ENCODE data around the gene TTC34. TPM values are rescaled to one million over a fixed set of nuclear protein-coding genes. Genes with fewer than 3 reads are reported as not detected.

Gene TTC34
- total RNA-seq, 4 donors from 2014 or later: 0.27 to 0.62 (median 0.58) TPM; not detected in 1

DNA sequence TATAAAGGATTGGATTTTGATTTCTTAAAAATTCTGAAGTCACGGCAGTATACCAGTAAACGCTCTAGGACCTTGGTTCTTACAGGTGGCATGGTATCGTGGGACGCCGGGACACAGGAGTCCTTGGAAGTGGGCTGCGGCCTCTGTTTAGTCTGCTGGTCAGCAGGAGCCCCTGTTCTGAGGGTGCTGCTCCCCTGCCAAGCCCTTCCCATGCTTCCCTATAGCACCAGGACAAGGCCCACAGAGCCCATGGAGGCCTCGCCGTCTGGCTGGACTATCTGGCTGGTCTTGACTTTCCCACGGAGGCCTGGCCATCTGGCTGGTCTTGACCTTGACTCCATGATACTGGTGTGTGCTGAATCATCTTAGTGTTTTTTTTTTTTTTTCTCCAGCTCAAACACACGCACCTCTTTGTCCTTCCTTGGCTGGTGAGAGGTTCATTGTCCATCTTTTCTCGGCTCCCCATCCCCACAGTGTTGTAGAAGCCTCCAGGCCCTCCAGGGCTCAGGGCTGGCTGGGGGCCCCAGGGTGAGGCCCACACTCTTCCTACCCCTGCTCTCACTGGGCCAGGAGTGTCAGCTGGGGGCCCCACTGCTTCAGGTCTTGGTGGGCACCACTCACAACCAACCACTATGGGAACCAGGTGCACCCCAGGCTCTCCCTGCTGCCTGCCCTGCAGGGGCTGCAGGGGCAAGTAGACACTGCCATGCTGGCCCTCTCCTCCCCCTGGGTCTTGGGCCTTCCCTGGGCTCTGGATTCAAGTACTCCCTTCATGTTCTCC is 16.5 kb upstream of the TTC34 start:
- Histone ChIP-seq H3K4me3 (no peak overlapping the region), H3K4me1 (peaks cover 0 to 6% (median 0%) of the 10 kb centered on the region in 3 donors), H3K36me3 (no peaks in the 10 kb centered on the region), H3K9me3 (peaks cover 0 to 7% (median 0%) of the 10 kb centered on the region in 3 donors), H3K27ac (no peak overlapping the region), H3K27me3 (peaks cover 80% of the 10 kb centered on the region)
- no peak for TF ChIP-seq POLR2AphosphoS5 (IDR thresholded peaks at IDR 0.05)
- WGBS, 2 donors (ENCODE audit: low coverage in 1 of 2): 62 to 93% methylated on average over 3 to 7 of the region's 11 CpGs
- ATAC-seq: no peak

DNA sequence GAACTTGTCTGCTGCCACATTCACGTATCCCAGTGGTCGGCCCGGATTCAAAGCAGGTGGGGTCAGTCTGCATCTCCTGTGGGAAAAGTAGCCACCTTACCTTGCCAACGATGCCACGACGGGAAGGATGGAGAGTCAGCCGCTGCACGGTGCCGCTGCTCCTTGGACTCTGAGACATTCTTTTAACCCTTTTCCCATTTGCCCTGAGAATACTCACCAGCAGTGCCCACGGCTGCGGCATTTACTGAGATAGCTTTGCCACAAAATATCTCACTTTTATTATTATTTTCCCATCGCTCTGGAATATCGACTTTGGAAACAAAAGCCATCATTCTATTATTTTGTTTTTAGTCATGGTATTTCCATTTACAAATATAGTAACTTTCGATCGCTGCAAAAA is 15.3 kb upstream of the TTC34 start:
- ATAC-seq: no peak
- TF ChIP-seq, protein P1, sequence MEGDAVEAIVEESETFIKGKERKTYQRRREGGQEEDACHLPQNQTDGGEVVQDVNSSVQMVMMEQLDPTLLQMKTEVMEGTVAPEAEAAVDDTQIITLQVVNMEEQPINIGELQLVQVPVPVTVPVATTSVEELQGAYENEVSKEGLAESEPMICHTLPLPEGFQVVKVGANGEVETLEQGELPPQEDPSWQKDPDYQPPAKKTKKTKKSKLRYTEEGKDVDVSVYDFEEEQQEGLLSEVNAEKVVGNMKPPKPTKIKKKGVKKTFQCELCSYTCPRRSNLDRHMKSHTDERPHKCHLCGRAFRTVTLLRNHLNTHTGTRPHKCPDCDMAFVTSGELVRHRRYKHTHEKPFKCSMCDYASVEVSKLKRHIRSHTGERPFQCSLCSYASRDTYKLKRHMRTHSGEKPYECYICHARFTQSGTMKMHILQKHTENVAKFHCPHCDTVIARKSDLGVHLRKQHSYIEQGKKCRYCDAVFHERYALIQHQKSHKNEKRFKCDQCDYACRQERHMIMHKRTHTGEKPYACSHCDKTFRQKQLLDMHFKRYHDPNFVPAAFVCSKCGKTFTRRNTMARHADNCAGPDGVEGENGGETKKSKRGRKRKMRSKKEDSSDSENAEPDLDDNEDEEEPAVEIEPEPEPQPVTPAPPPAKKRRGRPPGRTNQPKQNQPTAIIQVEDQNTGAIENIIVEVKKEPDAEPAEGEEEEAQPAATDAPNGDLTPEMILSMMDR (IDR thresholded peaks at IDR 0.05): no peak
- TF ChIP-seq EP300 (IDR thresholded peaks at IDR 0.05) (no peak), POLR2AphosphoS5 (IDR thresholded peaks at IDR 0.05) (no peak), POLR2A (IDR thresholded peaks at IDR 0.05) (no peak)
- no peak overlapping the region for H3K27ac ChIP-seq
- H3K27me3 ChIP-seq: peaks cover 80% of the 10 kb centered on the region
- H3K9me3 ChIP-seq: peaks cover 0 to 19% (median 0%) of the 10 kb centered on the region in 3 donors
- WGBS, 2 donors (ENCODE audit: low coverage in 1 of 2): 82 to 88% methylated on average over 4 to 12 of the region's 15 CpGs
- H3K4me1 ChIP-seq: peaks cover 0 to 2% (median 0%) of the 10 kb centered on the region in 3 donors
- no peaks in the 10 kb centered on the region for H3K36me3 ChIP-seq
- H3K4me3 ChIP-seq: no peak overlapping the region

DNA sequence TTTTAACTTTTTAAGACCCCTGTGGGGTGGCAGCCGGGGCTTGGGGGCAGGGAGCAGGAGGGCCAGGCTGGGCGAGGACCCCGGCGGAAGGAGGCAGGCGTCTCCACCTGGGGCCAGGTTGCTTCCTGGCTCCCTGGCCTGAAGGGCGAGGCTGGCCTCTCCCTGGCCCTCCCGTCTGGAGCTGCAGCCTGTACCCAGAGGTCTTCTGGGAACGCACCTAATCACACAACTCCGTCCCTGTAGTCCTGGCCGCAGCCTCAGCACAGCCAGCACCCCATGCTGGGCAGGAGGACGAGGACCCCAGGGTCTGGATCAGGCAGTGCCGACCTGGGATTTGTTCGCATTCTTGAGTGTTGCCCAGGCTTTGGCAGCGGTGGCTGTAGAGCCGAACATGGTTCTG is 14.1 kb upstream of the TTC34 start:
- Histone ChIP-seq H3K36me3 (no peaks in the 10 kb centered on the region), H3K9me3 (peaks cover 0 to 26% (median 0%) of the 10 kb centered on the region in 3 donors), H3K27ac (no peak overlapping the region), H3K4me1 (no peaks in the 10 kb centered on the region), H3K27me3 (peaks cover 80% of the 10 kb centered on the region), H3K4me3 (no peak overlapping the region)
- no peak for ATAC-seq
- WGBS, 2 donors (ENCODE audit: low coverage in 1 of 2): 67 to 80% methylated on average over 5 to 11 of the region's 15 CpGs
- no peak for TF ChIP-seq POLR2AphosphoS5 (IDR thresholded peaks at IDR 0.05)
- no peak for TF ChIP-seq POLR2A (IDR thresholded peaks at IDR 0.05)
- TF ChIP-seq, protein P1 (IDR thresholded peaks at IDR 0.05): no peak
- TF ChIP-seq EP300 (IDR thresholded peaks at IDR 0.05): no peak

DNA sequence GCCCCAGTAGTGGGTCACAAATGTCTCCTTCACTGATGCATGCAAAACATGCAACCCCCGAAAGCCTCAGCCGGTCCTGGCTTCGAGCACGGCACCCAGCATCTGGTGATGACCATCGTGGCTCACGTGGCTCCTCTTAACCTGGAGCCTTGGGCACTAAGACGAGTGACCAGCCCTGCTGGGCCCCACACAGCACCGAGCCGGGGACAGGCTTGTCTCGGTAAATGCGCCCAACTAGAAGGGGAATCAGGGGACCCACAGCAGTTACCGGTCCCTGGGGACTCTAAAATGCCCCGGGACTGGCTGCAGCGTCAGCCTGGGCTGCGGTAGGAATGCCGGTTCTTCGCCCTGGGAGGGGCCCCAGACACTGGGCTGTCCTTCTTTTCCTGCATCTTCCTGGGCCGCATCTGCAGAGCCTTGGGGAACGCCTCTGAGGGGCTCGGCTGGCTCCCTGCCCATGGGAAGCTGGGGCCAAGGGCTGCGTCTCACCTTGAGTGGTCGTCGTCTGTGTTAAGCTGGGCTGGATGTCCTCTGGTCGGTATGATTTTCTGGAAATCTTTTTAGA is 13.1 kb upstream of the TTC34 start:
- no peak for ATAC-seq
- no peak for TF ChIP-seq POLR2AphosphoS5 (IDR thresholded peaks at IDR 0.05)
- no peak for TF ChIP-seq POLR2A (IDR thresholded peaks at IDR 0.05)
- TF ChIP-seq, protein P1 (IDR thresholded peaks at IDR 0.05): no peak
- TF ChIP-seq EP300 (IDR thresholded peaks at IDR 0.05): no peak

DNA sequence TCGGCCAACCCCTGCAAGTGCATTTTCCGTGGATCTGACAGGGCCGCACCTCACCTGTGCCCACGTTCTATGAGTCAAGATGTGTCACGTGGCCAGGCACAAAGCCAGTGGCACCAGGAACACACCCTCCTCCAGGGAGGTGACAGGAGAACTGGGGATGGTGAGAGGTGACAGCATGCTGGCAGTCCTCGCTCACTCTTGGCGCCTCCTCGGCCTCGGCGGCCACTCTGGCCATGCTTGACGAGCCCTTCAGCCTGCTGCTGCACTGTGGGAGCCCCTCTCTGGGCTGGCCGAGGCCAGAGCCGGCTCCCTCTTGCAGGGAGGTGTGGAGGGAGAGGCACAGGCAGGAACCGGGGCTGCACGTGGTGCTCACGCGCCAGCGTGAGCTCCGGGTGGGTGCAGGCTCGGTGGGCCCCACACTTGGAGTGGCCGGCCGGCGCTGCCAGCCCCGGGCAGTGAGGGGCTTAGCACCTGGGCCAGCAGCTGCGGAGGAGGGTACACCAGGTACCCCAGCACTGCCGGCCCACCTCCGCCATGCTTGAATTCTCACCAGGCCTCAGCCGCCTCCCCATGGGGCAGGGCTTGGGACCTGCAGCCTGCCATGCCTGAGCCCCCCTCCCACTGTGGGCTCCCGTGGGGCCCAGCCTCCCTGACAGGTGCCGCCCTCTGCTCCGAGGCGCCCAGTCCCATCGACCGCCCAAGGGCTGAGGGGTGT is 11.6 kb upstream of the TTC34 start:
- 89% methylated on average over 5 of the region's 34 CpGs; no CpG with 5 or more reads in 1 of the 2 donors for WGBS, 2 donors (ENCODE audit: low coverage in 1 of 2)
- TF ChIP-seq, protein P1 (IDR thresholded peaks at IDR 0.05): no peak
- TF ChIP-seq POLR2A (IDR thresholded peaks at IDR 0.05) (no peak), EP300 (IDR thresholded peaks at IDR 0.05) (no peak), POLR2AphosphoS5 (IDR thresholded peaks at IDR 0.05) (no peak)
- Histone ChIP-seq H3K36me3 (no peaks in the 10 kb centered on the region), H3K27me3 (peaks cover 79% of the 10 kb centered on the region), H3K4me1 (no peaks in the 10 kb centered on the region), H3K27ac (no peak overlapping the region), H3K4me3 (no peak overlapping the region), H3K9me3 (peaks cover 0 to 26% (median 0%) of the 10 kb centered on the region in 3 donors)
- ATAC-seq: no peak

More for the DNA sequence above, 13.1 kb upstream of the TTC34 start:
- peaks cover 0 to 26% (median 0%) of the 10 kb centered on the region in 3 donors for H3K9me3 ChIP-seq
- 73% methylated on average over 2 of the region's 24 CpGs; no CpG with 5 or more reads in 1 of the 2 donors for WGBS, 2 donors (ENCODE audit: low coverage in 1 of 2)
- H3K36me3 ChIP-seq: no peaks in the 10 kb centered on the region
- H3K27me3 ChIP-seq: peaks cover 78% of the 10 kb centered on the region
- no peaks in the 10 kb centered on the region for H3K4me1 ChIP-seq
- H3K27ac ChIP-seq: no peak overlapping the region
- no peak overlapping the region for H3K4me3 ChIP-seq

All from gastroesophageal sphincter (tissue), 4 donors.